Coronary artery (tissue), 2 donors: ENCODE data around the gene PACSIN2.
"Not testable (repeated sequence)": the region's sequence is repeated elsewhere in the genome, so short reads cannot be mapped to it uniquely, and the experiment has no call there.

Experiments
- DNase-seq: peaks from one replicate; pipeline ENCODE4 v3.0.0-alpha.2; 2017; ENCODE audit warnings: low spot score
- H3K27ac ChIP-seq, 2 donors: fragments of 200-600 bp; sonication (generic); one replicate each; pipeline ENCODE4 v1.5.1; 2016 to 2019
- H3K4me3 ChIP-seq: fragments of 200-600 bp; sonication (generic); 2 replicates; pipeline ENCODE4 v1.5.1; 2016; ENCODE audit warnings: mild to moderate bottlenecking, moderate library complexity
- TF ChIP-seq, protein P1 (sequence below): fragments of 200-600 bp; sonication (generic); IDR thresholded peaks from one replicate; pipeline ENCODE4 v1.5.1; 2019; ENCODE audit warnings: antibody characterized with exemption

PACSIN2 gene

DNA sequence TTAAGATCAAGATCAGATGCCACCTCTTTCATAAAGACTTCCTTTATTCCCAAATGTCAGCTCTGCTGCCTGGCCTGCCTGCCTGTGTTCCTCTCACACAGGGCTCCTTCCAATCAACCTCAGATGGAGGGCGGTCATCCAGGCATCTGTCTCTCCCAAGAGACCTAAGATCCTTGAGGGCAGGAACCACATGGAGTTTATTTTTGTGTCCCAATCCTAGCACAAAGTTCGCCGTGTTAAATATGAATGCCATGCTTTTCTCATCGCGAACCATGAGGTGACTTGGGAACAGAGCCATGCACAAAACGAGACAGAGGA is 85.2 kb downstream of the PACSIN2 start:
- Histone ChIP-seq H3K27ac (peak overlapping the region; percentile 96 to 99), H3K4me3 (peak overlapping the region; percentile 55)
- DNase-seq = no peak
- TF ChIP-seq, protein P1, sequence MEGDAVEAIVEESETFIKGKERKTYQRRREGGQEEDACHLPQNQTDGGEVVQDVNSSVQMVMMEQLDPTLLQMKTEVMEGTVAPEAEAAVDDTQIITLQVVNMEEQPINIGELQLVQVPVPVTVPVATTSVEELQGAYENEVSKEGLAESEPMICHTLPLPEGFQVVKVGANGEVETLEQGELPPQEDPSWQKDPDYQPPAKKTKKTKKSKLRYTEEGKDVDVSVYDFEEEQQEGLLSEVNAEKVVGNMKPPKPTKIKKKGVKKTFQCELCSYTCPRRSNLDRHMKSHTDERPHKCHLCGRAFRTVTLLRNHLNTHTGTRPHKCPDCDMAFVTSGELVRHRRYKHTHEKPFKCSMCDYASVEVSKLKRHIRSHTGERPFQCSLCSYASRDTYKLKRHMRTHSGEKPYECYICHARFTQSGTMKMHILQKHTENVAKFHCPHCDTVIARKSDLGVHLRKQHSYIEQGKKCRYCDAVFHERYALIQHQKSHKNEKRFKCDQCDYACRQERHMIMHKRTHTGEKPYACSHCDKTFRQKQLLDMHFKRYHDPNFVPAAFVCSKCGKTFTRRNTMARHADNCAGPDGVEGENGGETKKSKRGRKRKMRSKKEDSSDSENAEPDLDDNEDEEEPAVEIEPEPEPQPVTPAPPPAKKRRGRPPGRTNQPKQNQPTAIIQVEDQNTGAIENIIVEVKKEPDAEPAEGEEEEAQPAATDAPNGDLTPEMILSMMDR = no peak

DNA sequence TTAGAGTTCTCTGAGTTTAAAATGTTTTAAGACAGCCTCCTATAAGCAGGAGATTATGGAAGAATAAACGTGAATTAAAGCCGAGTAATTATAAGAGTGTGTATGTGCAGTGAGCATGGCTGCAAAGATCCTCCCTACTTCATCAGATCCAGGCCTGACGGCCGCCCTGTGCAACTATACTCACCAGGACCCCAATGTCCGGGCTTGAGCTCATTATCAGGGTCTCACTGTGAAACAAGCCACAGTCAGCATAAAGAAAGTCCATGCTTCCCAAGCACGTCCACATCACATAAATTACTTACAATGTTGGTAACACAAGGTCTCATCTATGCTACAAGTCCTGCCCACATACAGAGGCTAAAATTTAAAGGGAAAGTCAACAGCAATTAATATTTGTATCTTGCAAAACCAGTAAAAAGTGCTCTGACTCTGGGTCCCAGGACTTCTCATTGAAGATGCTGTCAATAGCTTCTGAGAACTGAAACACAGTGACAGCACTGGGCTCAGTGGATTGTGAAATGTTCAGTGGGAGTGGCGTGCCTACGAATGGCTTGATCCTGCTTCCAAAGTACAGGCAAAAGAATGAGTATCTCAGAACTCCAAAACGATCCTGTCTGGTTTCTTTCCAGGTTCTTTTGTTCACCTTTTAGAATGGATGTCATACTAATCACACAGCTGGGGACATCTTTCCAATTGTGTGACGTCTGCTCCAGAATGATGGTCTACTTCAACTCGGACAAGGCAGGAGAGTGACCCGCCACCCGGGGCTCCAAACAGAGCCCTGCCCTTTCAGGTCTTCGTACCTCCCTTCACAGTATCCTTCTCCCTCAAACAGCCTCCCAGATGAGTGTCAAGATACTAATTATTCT is 85.7 kb downstream of the PACSIN2 start:
- peak overlapping the region; percentile 55 for H3K4me3 ChIP-seq
- no peak for DNase-seq
- TF ChIP-seq, protein P1 = no peak
- peak overlapping the region; percentile 96 to 99 for H3K27ac ChIP-seq

DNA sequence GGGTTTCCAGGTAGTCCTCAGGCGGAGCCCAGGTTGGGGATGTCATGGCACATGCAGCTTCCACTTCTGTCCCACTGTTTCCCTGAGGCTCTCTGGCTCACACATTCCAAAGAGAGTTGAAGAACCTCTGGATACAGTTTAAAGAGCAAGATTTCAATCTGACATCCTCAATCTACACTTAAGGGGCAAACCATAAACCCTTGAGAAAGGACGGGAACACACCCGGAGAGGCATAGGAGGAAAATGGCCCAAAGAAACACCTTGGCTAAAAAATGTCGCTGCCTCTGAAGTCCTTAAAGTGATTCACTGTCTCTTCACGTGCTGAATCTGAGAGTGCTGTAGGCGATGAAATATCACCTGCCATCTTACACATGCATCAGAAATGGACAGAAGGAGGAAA is 87.0 kb downstream of the PACSIN2 start:
- TF ChIP-seq, protein P1 = no peak
- no peak for DNase-seq
- peak overlapping the region; percentile 96 to 99 for H3K27ac ChIP-seq

DNA sequence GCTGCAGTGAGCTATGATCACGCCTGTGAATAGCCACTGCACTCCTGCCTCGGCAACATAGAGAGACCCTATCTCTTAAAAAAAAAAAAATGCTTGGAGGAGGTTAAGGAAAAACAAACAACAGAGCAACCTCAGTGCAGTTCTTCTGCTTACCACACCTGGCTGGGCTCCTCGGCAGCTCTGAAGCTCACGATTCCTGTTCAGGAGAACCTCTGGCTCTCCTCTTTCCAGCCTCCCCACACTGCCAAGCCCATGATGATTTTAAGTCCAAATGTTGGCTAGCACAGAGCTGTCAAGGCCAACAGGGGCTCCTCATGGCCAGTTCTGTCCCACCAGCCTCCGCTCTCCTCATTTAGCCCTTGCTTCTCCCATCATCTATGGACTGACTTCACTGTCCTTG is 88.2 kb downstream of the PACSIN2 start:
- Histone ChIP-seq H3K27ac (peak overlapping the region; percentile 58 to 99), H3K4me3 (no peak overlapping the region)
- DNase-seq = no peak
- TF ChIP-seq, protein P1 = no peak

More for the DNA sequence above, 87.0 kb downstream of the PACSIN2 start:
- H3K4me3 ChIP-seq = no peak overlapping the region

DNA sequence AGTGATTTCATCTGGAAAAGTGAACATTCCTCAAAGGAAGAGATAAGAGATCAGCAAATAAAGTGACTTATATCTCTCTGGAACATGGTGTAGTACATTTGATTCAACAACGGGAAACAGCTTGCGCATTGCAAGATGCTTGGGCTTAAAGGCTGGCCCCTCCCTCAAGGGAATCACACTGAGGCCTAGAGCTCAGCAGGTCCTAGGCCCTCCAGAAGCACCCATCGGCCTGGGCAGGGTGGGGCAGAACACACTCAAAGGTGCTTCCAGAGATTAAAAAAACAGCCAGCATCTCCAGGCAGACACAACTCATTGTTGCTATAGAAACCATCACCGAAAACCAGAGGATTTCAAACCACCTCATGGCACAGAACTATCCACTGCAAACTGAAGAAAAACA is 88.8 kb downstream of the PACSIN2 start:
- Histone ChIP-seq H3K4me3 (no peak overlapping the region), H3K27ac (peak overlapping the region; percentile 58 to 99)
- TF ChIP-seq, protein P1 = no peak
- DNase-seq = no peak

DNA sequence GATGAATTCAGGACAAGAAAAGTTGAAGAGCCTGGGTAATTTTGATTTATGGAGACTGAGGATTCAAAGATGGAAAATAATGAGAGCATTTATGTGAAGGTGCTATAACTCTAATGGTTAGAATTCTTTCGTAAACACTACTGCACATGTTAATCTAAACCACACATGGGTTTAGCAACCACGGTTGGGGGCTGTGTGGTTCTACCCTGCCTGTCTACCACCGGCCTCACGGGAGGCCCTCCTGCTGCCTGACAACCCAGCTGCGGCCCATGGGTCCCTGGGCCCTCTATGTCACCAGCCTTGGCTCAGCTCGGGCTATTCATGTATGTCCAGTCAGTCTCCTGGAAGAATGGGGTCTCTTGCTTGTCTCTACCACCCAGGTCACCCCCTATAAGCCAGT is 89.4 kb downstream of the PACSIN2 start:
- peak overlapping the region; percentile 58 to 99 for H3K27ac ChIP-seq

DNA sequence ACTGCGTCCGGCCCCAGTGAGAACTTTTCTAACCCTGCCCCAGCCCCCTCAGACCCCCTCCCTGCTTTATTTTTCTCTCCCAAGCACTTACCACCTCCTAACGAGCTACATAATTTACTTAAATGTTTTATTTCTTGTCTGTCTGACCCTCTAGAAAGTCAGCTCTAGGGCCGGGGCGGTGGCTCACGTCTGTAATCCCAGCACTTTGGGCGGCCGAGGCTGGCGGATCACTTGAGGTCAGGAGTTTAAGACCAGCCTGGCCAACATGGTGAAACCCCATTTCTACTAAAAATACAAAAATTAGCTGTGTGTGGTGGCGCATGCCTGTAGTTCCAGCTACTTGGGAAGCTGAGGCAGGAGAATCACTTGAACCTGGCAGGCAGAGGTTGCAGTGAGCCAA is 89.9 kb downstream of the PACSIN2 start:
- not testable (repeated sequence) for H3K4me3 ChIP-seq, DNase-seq
- peak overlapping the region in 1 of 2 donors; percentile 99 for H3K27ac ChIP-seq

More for the DNA sequence above, 89.4 kb downstream of the PACSIN2 start:
- H3K4me3 ChIP-seq = no peak overlapping the region
- no peak for DNase-seq
- TF ChIP-seq, protein P1 = no peak
